Stimulated activated CD4-positive, alpha-beta T cell treated with anti-CD3 and anti-CD28 coated beads, Interleukin-4, amount 100 ng/mL, for 24 hours (primary cell): ENCODE measurements around the gene HS1BP3.

Experiments used
- DNase-seq: peaks from one replicate; pipeline ENCODE4 v3.0.0-alpha.2; 2020

The HS1BP3 gene, protein sequence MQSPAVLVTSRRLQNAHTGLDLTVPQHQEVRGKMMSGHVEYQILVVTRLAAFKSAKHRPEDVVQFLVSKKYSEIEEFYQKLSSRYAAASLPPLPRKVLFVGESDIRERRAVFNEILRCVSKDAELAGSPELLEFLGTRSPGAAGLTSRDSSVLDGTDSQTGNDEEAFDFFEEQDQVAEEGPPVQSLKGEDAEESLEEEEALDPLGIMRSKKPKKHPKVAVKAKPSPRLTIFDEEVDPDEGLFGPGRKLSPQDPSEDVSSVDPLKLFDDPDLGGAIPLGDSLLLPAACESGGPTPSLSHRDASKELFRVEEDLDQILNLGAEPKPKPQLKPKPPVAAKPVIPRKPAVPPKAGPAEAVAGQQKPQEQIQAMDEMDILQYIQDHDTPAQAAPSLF

GRCh38 chr2:20650877-20651730 lies at the start of gene HS1BP3:
TSS of gene HS1BP3 (minus strand) at chr2:20651098. CDS start at chr2:20651063, 35 bp downstream.
- peak; percentile 83 for DNase-seq

DNA sequence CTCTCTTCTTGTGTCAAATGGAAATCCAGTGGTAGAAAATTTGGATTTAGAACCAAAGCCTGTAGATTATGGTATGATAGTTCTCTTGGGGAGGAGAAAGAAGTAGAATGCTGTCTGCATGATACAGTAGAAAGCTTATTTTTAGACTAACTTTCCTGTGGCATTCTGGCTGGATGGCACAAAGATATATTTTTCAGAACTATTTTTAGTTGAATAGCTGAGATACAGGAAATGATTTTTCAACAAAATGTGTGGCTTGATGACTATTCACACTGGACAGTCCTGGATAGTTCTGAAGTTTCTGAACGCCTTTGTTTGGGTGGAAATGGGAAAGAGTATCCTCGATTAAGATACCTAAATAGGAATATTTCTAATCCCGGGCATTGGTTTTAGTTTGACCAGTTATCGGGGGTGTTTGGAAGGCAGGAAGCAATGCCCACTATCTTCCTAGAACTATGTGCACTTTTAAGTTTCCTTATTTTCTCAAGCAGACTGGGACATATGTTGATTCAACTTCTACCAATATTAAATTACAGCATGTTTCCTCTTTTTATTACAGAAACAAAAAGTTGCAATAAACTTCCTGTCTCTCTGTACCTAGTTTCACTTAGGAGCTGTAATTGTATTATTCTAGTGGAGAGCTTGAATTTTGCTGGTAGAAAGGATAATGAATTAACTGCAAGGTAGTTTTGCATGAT lies 48.2 kb upstream of the HS1BP3 start:
- no peak for DNase-seq

DNA sequence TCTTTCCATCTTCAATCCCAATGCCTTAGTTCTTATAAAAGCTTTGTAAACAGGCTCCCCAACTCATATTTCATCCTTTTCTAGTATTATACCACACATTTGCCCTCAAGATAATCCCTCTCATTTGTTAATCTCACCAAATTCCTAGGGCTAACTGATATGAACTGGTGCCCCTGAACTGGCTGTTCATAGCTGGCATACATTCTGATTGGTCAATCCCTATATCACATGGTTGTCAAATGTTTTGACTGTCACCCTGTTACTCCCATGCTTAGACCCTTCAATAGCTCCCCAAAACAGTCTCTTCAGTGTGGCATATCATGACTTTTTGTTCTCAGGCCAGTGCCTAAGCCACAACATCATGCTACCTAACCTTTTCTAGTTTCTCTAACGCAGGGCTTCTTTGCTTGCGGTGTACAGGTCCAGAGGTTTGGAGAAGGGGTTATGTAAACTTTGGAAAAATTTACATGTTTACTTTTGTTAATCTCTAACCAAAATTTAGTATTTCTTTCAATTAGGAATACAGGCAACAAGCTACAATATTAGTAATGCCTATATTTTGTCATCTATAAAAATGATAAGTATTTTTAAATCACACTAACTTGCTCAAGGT lies 46.5 kb upstream of the HS1BP3 start:
- no peak for DNase-seq

DNA sequence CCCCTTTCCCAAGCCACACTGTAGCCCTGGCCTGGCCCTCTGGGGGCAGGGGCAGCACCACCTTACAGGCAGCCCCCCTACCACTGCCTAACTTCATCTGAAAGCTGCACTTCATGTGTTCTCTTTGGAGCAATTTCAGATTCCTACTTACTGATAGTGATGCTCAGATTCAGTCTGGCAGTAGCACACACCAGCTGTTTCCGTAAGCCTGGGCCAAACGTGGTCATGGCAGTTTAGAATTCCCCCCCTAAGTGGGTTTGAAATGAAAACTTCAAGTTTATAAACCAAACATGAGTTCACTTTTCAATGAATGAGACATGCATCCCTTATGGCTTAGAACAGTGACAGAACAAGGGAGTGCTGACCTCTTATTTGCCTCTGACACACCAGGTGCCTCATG lies 45.5 kb upstream of the HS1BP3 start:
- DNase-seq = no peak

GRCh38 chr2:20693317-20693716 lies 42.4 kb upstream of the HS1BP3 start:
- DNase-seq = no peak

GRCh38 chr2:20692081-20692480 lies 41.2 kb upstream of the HS1BP3 start:
- no peak for DNase-seq

- DNase-seq = no peak
Measured at GRCh38 chr2:20691076-20691734, 40.3 kb upstream of the HS1BP3 start.

DNA sequence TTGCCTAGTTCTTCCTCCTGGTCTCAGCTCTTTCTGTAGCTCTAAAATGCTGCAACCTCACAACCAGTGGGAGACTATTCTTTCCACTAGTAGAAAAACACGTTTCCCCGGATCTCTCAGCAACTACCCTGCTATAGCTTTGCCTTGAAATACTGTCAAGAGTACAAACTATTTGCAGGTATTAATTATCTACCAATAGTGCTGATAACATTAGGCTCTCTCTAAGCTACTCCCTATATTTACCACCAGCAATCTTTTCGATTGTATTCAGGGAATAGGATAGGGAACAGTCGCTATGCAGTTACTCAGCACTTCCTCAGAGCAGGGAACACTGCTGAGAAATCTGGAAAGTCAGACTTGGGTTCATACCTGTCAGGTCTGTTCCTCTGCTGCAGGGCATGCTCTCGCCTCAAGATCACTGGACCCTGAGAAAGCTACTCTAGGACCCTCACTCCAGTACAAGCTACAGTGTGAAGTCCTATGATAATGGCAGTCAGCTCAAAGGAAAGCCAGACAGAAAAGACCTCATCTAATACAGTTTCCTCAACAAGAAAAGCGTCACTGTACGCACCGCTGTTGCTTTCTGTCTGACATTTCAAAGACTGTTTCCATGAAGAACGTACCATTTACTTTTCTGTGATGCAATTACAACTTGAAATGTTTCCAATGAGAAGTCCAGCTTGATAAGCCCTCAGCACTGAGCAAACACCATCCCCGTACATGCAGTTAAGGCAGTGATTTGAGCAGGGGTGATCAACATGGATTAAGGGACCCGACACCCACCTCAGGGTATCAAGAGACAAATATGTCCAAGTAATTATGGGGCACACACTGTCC lies 38.7 kb upstream of the HS1BP3 start:
- DNase-seq = no peak

DNA sequence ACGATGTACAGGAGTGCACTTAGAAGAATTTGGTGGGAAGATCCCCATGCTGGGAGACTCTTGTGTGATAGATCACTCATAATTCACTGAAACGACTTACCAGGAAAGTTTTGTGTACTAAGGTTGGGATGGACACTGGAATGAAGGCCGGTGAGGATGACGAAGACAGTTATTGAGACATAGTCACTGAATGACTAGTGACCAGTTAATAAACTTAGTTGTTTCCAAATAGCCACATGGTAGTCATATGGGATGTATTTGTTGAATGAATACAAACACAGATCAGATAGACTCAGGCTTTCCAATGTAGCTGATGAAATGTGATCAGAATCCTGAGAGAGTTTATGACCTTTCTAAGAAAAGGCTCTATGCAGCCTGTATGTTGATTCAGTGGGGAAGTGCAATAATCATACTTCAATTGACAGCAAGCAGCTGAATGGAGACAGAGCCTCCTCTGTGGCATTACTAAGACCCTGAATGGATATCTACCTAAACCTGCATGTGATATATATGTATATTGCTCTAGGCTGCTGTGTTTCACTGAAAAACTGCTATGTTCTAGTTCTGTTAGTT lies 36.4 kb upstream of the HS1BP3 start:
- DNase-seq = no peak

GRCh38 chr2:20684581-20685063 lies 33.7 kb upstream of the HS1BP3 start:
- DNase-seq = no peak

DNA sequence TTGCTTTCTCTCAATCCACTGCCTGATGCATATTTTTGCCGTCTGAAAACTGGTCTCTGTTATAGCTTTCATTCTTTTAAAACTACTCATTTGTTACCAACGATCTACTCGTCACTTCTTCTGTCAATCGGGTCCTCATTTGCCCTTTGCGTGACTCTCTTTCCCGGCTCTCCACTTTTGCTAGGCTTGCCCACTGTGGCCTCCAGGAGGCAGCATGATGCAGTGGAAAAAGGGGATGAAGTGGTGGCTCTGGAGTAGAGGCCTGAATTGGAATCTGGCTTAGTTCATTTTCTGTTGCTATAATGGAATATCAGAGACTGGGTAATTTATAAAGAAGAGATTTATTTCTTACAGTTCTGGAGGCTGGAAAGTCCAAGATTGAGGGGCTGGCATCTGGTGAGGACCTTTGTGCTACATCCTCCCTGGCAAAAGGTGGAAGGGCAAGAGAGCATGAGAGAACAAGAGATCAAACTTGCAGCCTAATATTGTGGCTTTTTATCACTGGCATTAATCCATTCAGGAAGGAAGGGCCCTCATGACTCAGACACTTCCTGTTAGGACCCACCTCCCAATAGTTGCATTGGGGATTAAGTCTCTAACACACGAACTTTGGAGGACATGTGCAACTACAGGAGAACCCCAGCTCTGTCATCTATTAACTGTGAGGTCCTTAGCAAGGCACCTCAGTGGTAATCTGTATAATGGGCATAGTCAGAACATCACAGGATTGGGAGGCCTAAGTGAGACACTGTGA lies 31.4 kb upstream of the HS1BP3 start:
- no peak for DNase-seq

DNA sequence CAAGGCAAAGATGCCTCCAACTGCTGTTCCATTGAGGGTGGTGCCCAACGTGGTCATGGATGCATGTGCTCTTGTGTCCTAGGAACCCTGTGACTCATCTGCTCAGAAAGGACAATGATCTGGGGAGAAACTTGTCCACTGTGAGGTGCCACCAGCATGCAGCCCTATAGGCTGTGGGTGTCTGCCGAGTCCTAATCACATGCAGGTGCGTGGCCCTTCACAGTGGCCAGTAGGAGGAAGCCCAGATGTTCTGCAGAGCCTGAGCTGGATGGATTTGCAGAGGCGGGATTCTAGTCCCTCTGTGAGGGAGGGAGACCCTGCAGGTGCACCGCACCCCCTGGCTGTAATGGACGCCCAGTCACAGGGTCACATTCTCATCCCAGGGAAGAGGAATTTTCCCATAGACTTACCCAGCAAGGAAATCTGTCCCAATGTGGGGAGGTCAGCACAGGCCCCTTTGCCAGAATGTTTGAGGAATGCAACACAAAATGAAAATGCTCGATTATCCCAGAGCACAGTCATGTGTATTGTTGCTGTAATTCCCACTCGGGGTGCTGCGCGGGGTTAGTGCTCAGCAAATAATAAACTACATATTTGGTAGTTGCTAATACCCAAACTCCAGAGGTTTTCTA lies 30.0 kb upstream of the HS1BP3 start:
- no peak for DNase-seq

GRCh38 chr2:20678780-20679179 lies 27.9 kb upstream of the HS1BP3 start:
- no peak for DNase-seq

GRCh38 chr2:20678086-20678395 lies 27.1 kb upstream of the HS1BP3 start:
- no peak for DNase-seq

DNA sequence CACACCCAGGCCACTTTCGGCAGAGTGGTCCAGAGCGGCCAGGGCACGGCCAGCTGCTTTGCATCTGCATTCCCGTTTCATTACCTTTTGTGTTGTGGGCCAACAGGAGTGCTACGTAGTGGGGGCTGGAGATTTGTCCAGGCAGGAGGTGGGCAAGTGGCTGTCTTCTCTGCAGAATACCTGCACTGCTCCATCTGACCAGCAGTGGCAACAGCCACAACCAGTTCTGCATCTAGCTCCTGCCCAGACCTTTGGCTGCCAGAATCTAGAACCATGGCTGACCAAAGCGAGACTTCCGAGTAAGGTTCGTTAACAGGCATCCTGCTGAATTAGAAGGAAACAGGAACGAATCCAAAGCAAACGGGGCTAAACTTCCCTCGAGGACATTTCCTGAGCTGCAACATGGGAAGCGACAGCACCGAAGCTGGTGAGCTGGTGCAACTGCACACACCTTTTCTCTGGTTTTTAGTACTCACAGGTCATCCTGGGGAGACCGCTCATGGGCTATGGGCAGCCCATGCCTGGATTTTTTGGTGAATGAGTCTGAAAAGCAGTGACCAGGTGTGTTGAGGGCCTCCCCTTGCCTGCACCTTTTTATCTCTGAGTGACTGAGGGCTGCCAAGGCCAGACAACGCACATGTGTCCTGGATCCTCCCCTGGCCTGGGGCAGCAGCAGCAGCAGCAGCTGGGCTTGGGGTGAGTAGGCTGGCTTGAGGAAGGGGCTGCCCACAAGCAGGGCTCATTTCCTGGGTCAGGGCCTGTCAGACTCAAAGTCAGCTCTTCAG lies 26.6 kb upstream of the HS1BP3 start:
- no peak for DNase-seq

DNA sequence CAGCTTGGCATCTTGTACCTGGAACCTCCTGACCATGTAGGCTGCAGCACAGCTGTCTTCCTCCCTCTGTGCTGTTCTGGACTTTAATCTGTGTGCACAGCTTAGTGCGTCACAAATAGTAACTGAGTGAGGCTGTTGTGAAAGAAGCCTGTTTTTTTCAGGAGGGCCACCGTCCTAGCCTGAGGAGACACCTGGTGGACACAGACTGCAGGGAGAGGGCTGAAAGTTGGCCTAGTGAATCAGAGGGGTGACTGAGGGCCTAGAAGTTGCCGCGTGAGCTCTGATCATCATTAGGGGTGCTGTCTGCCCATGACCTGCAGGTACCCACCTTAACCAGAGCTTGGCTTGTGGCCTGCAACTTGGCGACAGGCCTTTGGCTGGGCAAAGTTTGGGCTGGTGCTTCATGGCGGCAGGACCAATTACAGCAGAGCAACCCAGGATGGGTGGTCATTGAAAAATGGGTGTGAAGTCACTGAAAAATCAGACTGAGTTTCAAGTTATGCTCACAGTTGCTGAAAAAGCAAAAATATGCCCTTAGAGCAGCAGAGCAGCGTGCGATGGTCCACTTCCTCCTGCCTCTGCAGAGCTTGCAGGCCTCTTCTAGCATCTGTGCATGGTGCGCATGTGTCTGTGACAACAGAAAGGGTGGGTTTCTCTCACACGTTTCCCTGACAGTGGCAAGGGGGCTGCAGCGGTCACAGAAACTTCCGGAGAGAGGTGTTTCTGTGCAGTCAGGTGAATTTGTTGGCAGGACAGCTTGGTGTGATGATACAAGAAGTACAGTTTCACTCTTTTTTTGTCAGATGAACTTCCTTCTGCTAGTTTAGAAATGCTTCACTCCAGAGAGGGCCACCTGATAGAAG lies 25.7 kb upstream of the HS1BP3 start:
- no peak for DNase-seq

GRCh38 chr2:20675701-20676352 lies 24.9 kb upstream of the HS1BP3 start:
- no peak for DNase-seq
